Endodermal cell (in vitro differentiated cells): ENCODE measurements around the gene MPDU1. TPM values are rescaled to one million over a fixed set of nuclear protein-coding genes. Genes with fewer than 3 reads are reported as not detected.

Source experiments
- DNase-seq: peaks from one replicate; pipeline ENCODE4 v3.0.0-alpha.2; 2017
- H3K27ac ChIP-seq: 2 replicates; pipeline ENCODE4 v1.5.1; 2013; ENCODE audit warnings: mild to moderate bottlenecking, low read depth, low read length, moderate library complexity
- H3K27me3 ChIP-seq: 2 replicates; pipeline ENCODE4 v1.6.1; 2013; ENCODE audit warnings: mild to moderate bottlenecking, low read length, moderate library complexity; ENCODE audit not compliant: insufficient read depth, control insufficient read depth, poor library complexity, severe bottlenecking
- H3K36me3 ChIP-seq: 2 replicates; pipeline ENCODE4 v1.7.0; 2013; ENCODE audit warnings: mild to moderate bottlenecking, low read length, moderate library complexity; ENCODE audit not compliant: control insufficient read depth, insufficient read depth
- H3K4me1 ChIP-seq: one replicate; pipeline ENCODE4 v1.7.0; 2013; ENCODE audit warnings: low read length; ENCODE audit not compliant: control insufficient read depth, insufficient read depth
- H3K4me3 ChIP-seq: 2 replicates; pipeline ENCODE4 v1.5.1; 2013; ENCODE audit warnings: mild to moderate bottlenecking, low read length, moderate library complexity
- H3K9ac ChIP-seq: 2 replicates; pipeline ENCODE4 v1.6.1; 2013; ENCODE audit warnings: mild to moderate bottlenecking, low read length, moderate library complexity; ENCODE audit not compliant: poor library complexity, severe bottlenecking; ENCODE audit errors: extremely low read depth
- H3K9me3 ChIP-seq: 2 replicates; pipeline ENCODE4 v1.6.1; 2013; ENCODE audit warnings: mild to moderate bottlenecking, low read length, moderate library complexity; ENCODE audit not compliant: control insufficient read depth
- H3K27ac Mint-ChIP-seq: 2 replicates; pipeline ENCODE4 v1.8.0; 2020; ENCODE audit warnings: mixed read lengths
- H3K27me3 Mint-ChIP-seq: 2 replicates; pipeline ENCODE4 v1.8.0; 2021; ENCODE audit warnings: mild to moderate bottlenecking, mixed read lengths; ENCODE audit not compliant: insufficient read depth
- H3K36me3 Mint-ChIP-seq: 2 replicates; pipeline ENCODE4 v1.8.0; 2020; ENCODE audit warnings: low read depth, mixed read lengths
- H3K4me1 Mint-ChIP-seq: 2 replicates; pipeline ENCODE4 v1.8.0; 2020; ENCODE audit warnings: mixed read lengths
- H3K4me3 Mint-ChIP-seq: 2 replicates; pipeline ENCODE4 v1.8.0; 2020; ENCODE audit warnings: mild to moderate bottlenecking, moderate library complexity, mixed read lengths
- H3K9me3 Mint-ChIP-seq: 2 replicates; pipeline ENCODE4 v1.8.0; 2020; ENCODE audit warnings: mild to moderate bottlenecking, mixed read lengths
- CTCF ChIP-seq: fragments of 200-600 bp; sonication (generic); conservative IDR thresholded peaks from 2 replicates; pipeline ENCODE4 v1.5.0; 2021; ENCODE audit warnings: antibody characterized with exemption, mild to moderate bottlenecking
- WGBS, 2 experiments: methylation state at CpG; one replicate each; pipeline versions ENCODE4 v1.1.5 to v1.1.7; 2013; ENCODE audit warnings: missing lambda C conversion rate in 2 of 2, mixed read lengths in 1 of 2; ENCODE audit not compliant: insufficient coverage in 1 of 2, insufficient read length in 1 of 2; 5-methylcytosine and 5-hydroxymethylcytosine counted together
- total RNA-seq, 2 donors: library from RNA; stranded (reverse); fragmentation: NEBNext Ultra II Directional in 1 of 2; extraction: Animal tissue kit (Norgen Biotek cat#: 25700) in 1 of 2; gene quantifications; 2 replicates in 1 of 2; 3 replicates in 1 of 2; pipeline ENCODE4 v1.2.1, GENCODE V29; 2021

MPDU1 gene
- total RNA-seq, 2 donors from 2014 or later: 47.4 to 56.6 TPM

- Mint-ChIP-seq H3K36me3 (no peaks in the 10 kb centered on the region), H3K4me3 (no peak overlapping the region), H3K4me1 (peaks cover 11% of the 10 kb centered on the region), H3K9me3 (no peaks in the 10 kb centered on the region), H3K27ac (no peak overlapping the region), H3K27me3 (peaks cover 2% of the 10 kb centered on the region)
- no peaks in the 10 kb centered on the region for H3K27me3 ChIP-seq
- peak; percentile 52 for DNase-seq
- TF ChIP-seq CTCF: no peak
- H3K27ac ChIP-seq: no peak overlapping the region
- no peak overlapping the region for H3K9ac ChIP-seq
- 80 to 84% methylated on average over 4 to 5 of the region's 5 CpGs for WGBS, 2 experiments
- no peaks in the 10 kb centered on the region for H3K9me3 ChIP-seq
- H3K4me1 ChIP-seq: peaks cover 5% of the 10 kb centered on the region
- H3K36me3 ChIP-seq: no peaks in the 10 kb centered on the region
- H3K4me3 ChIP-seq: no peak overlapping the region
Measured at GRCh38 chr17:7636163-7636562, 52.5 kb downstream of the MPDU1 start.

Other genes with a start within 250 kb of the MPDU1 start
- gene ACAP1, start 247.3 kb upstream of the MPDU1 start, total RNA-seq: 1 to 10 TPM; 4.5 to 8.4 TPM
- gene KCTD11, start 231.7 kb upstream of the MPDU1 start, total RNA-seq: 1 to 10 TPM; 7.1 to 8.4 TPM
- not detected for gene TMEM95, start 228.7 kb upstream of the MPDU1 start, total RNA-seq
- 10 to 100 TPM; 11.0 to 11.7 TPM for gene TNK1, start 202.8 kb upstream of the MPDU1 start, total RNA-seq
- gene PLSCR3, start 189.3 kb upstream of the MPDU1 start, total RNA-seq: 10 to 100 TPM; 21.0 to 26.2 TPM
- 100 to 1,000 TPM; 133 to 175 TPM for gene TMEM256, start 179.8 kb upstream of the MPDU1 start, total RNA-seq
- 100 to 1,000 TPM in 1 of 2 donors, 10 to 100 TPM in 1; 78.5 to 121 TPM for gene NLGN2, start 176.0 kb upstream of the MPDU1 start, total RNA-seq
- gene SPEM1, start 163.5 kb upstream of the MPDU1 start, total RNA-seq: under 1 TPM; 0.46 to 0.49 TPM
- gene SPEM2, start 158.2 kb upstream of the MPDU1 start, total RNA-seq: not detected
- not detected for gene SPEM3, start 155.0 kb upstream of the MPDU1 start, total RNA-seq
- gene TMEM102, start 148.4 kb upstream of the MPDU1 start, total RNA-seq: 1 to 10 TPM; 6.5 to 8.6 TPM
- 1 to 10 TPM; 4.0 to 8.8 TPM for gene FGF11, start 144.3 kb upstream of the MPDU1 start, total RNA-seq
- 10 to 100 TPM in 1 of 2 donors, 1 to 10 TPM in 1; 8.7 to 11.6 TPM for gene CHRNB1, start 138.8 kb upstream of the MPDU1 start, total RNA-seq
- 10 to 100 TPM; 18.8 to 25.5 TPM for gene ZBTB4, start 104.2 kb upstream of the MPDU1 start, total RNA-seq
- under 1 TPM in 1 of 2 donors, not detected in 1; 0.33 TPM for gene SLC35G6, start 102.4 kb upstream of the MPDU1 start, total RNA-seq
- gene POLR2A, start 99.5 kb upstream of the MPDU1 start, total RNA-seq: 100 to 1,000 TPM; 129 to 189 TPM
- gene TNFSF12, start 34.8 kb upstream of the MPDU1 start, total RNA-seq: 1 to 10 TPM; 8.3 to 8.4 TPM
- gene TNFSF13, start 25.1 kb upstream of the MPDU1 start, total RNA-seq: 1 to 10 TPM; 1.7 to 3.0 TPM
- 10 to 100 TPM; 71.5 to 82.3 TPM for gene SENP3, start 21.9 kb upstream of the MPDU1 start, total RNA-seq
- under 1 TPM in 1 of 2 donors, not detected in 1; 0.44 TPM for gene CD68, start 4.2 kb upstream of the MPDU1 start, total RNA-seq
- 1 to 10 TPM; 6.4 to 7.3 TPM for gene SOX15, start 6.2 kb downstream of the MPDU1 start, total RNA-seq
- gene FXR2, start 31.0 kb downstream of the MPDU1 start, total RNA-seq: 10 to 100 TPM; 52.1 to 53.9 TPM
- 100 to 1,000 TPM in 1 of 2 donors, 10 to 100 TPM in 1; 82.7 to 103 TPM for gene SAT2, start 44.0 kb downstream of the MPDU1 start, total RNA-seq
- gene SHBG, start 46.3 kb downstream of the MPDU1 start, total RNA-seq: 1 to 10 TPM in 1 of 2 donors, under 1 TPM in 1; 0.77 to 1.9 TPM
- 1 to 10 TPM; 6.4 to 7.5 TPM for gene ATP1B2, start 67.1 kb downstream of the MPDU1 start, total RNA-seq
- gene TP53, start 103.6 kb downstream of the MPDU1 start, total RNA-seq: 100 to 1,000 TPM; 113 to 130 TPM
- 10 to 100 TPM; 21.7 to 30.8 TPM for gene WRAP53, start 104.6 kb downstream of the MPDU1 start, total RNA-seq
- gene EFNB3, start 121.3 kb downstream of the MPDU1 start, total RNA-seq: 10 to 100 TPM; 12.8 to 15.0 TPM
- under 1 TPM; 0.42 to 0.69 TPM for gene DNAH2, start 133.9 kb downstream of the MPDU1 start, total RNA-seq